Esophagus (tissue), 2 donors: ENCODE measurements around the gene INSC. TPM values are rescaled to one million over a fixed set of nuclear protein-coding genes. Genes with fewer than 3 reads are reported as not detected.

Experiments
- H3K27ac ChIP-seq, 2 donors: one replicate each; pipeline ENCODE4 v1.5.1; 2013; ENCODE audit warnings: low read depth in 2 of 2, mild to moderate bottlenecking in 2 of 2, inconsistent platforms in 1 of 2, low read length in 1 of 2, moderate library complexity in 1 of 2
- H3K27me3 ChIP-seq, 2 donors: one replicate each; pipeline ENCODE4 v1.6.1; 2013; ENCODE audit warnings: low read length in 2 of 2, control low read depth in 1 of 2, mild to moderate bottlenecking in 1 of 2; ENCODE audit not compliant: insufficient read depth in 2 of 2, control insufficient read depth in 1 of 2
- H3K36me3 ChIP-seq, 2 donors: one replicate each; pipeline ENCODE4 v1.6.1; 2013; ENCODE audit warnings: low read length in 1 of 2; ENCODE audit not compliant: control insufficient read depth in 2 of 2, insufficient read depth in 2 of 2
- H3K4me1 ChIP-seq, 2 donors: one replicate each; pipeline ENCODE4 v1.6.1; 2013; ENCODE audit warnings: low read length in 1 of 2; ENCODE audit not compliant: control insufficient read depth in 2 of 2, insufficient read depth in 2 of 2
- H3K4me3 ChIP-seq, 2 donors: one replicate each; pipeline ENCODE4 v1.5.1; 2013; ENCODE audit warnings: low read length in 2 of 2, mild to moderate bottlenecking in 2 of 2, low read depth in 1 of 2, moderate library complexity in 1 of 2
- H3K9me3 ChIP-seq, 2 donors: one replicate each; pipeline ENCODE4 v1.6.1; 2013; ENCODE audit warnings: mild to moderate bottlenecking in 2 of 2, low read depth in 1 of 2, low read length in 1 of 2, moderate library complexity in 1 of 2; ENCODE audit not compliant: control insufficient read depth in 2 of 2, insufficient read depth in 1 of 2
- WGBS, 2 donors: extraction: QIAGEN DNeasy Blood & Tissue Kit; methylation state at CpG; one replicate each; pipeline ENCODE4 v1.1.7; 2013; 5-methylcytosine and 5-hydroxymethylcytosine counted together
- polyA plus RNA-seq, 2 donors: library from polyadenylated mRNA; stranded (reverse); fragments of 200-250 nt; gene quantifications; one replicate each; pipeline ENCODE4 v1.2.3, GENCODE V29; 2013
- donor health status: healthy with polysubstance abuse.
- donor health status: Bipolar disorder and iron deficiency.

INSC gene
- polyA plus RNA-seq, 2 donors, result 0.06 to 0.08 TPM

GRCh38 chr11:15144347-15144746, 29.6 kb downstream of the INSC start:
- Histone ChIP-seq H3K27me3 (no peaks in the 10 kb centered on the region), H3K36me3 (no peaks in the 10 kb centered on the region), H3K4me3 (no peak overlapping the region), H3K27ac (no peak overlapping the region), H3K4me1 (no peaks in the 10 kb centered on the region), H3K9me3 (no peaks in the 10 kb centered on the region)
- 58% methylated on average over 1 of the region's 1 CpG for WGBS, 2 donors

GRCh38 chr11:15145151-15145550, 30.4 kb downstream of the INSC start:
- Histone ChIP-seq H3K27me3 (no peaks in the 10 kb centered on the region), H3K27ac (no peak overlapping the region), H3K9me3 (no peaks in the 10 kb centered on the region), H3K4me3 (no peak overlapping the region), H3K4me1 (no peaks in the 10 kb centered on the region), H3K36me3 (no peaks in the 10 kb centered on the region)
- WGBS, 2 donors, result 47 to 49% methylated on average over 2 of the region's 2 CpGs

GRCh38 chr11:15145615-15146014, 30.9 kb downstream of the INSC start:
- H3K9me3 ChIP-seq, result no peaks in the 10 kb centered on the region
- H3K27me3 ChIP-seq, result no peaks in the 10 kb centered on the region
- WGBS, 2 donors, result 48 to 75% methylated on average over 1 of the region's 1 CpG
- no peak overlapping the region for H3K27ac ChIP-seq
- H3K36me3 ChIP-seq, result no peaks in the 10 kb centered on the region
- no peaks in the 10 kb centered on the region for H3K4me1 ChIP-seq
- no peak overlapping the region for H3K4me3 ChIP-seq

- H3K27ac ChIP-seq, result no peak overlapping the region
- WGBS, 2 donors, result 54 to 58% methylated on average over 3 of the region's 3 CpGs
- H3K27me3 ChIP-seq, result no peaks in the 10 kb centered on the region
- H3K9me3 ChIP-seq, result no peaks in the 10 kb centered on the region
- H3K4me1 ChIP-seq, result no peaks in the 10 kb centered on the region
- H3K36me3 ChIP-seq, result no peaks in the 10 kb centered on the region
- no peak overlapping the region for H3K4me3 ChIP-seq
Observed at GRCh38 chr11:15146271-15147003, 31.7 kb downstream of the INSC start.

GRCh38 chr11:15148169-15148568, 33.4 kb downstream of the INSC start:
- Histone ChIP-seq H3K9me3 (no peaks in the 10 kb centered on the region), H3K4me1 (no peaks in the 10 kb centered on the region), H3K4me3 (no peak overlapping the region), H3K27ac (no peak overlapping the region), H3K27me3 (no peaks in the 10 kb centered on the region), H3K36me3 (no peaks in the 10 kb centered on the region)
- 69 to 74% methylated on average over 4 of the region's 4 CpGs for WGBS, 2 donors

GRCh38 chr11:15149050-15149449, 34.3 kb downstream of the INSC start:
- Histone ChIP-seq H3K36me3 (no peaks in the 10 kb centered on the region), H3K4me1 (no peaks in the 10 kb centered on the region), H3K4me3 (no peak overlapping the region), H3K27me3 (no peaks in the 10 kb centered on the region), H3K9me3 (no peaks in the 10 kb centered on the region), H3K27ac (no peak overlapping the region)
- 81 to 87% methylated on average over 10 of the region's 10 CpGs for WGBS, 2 donors

GRCh38 chr11:15150507-15150906, 35.8 kb downstream of the INSC start:
- H3K4me3 ChIP-seq, result no peak overlapping the region
- WGBS, 2 donors, result 48 to 74% methylated on average over 1 of the region's 1 CpG
- H3K4me1 ChIP-seq, result no peaks in the 10 kb centered on the region
- no peaks in the 10 kb centered on the region for H3K36me3 ChIP-seq
- no peaks in the 10 kb centered on the region for H3K27me3 ChIP-seq
- no peaks in the 10 kb centered on the region for H3K9me3 ChIP-seq
- H3K27ac ChIP-seq, result no peak overlapping the region

- Histone ChIP-seq H3K4me3 (no peak overlapping the region), H3K9me3 (no peaks in the 10 kb centered on the region), H3K4me1 (no peaks in the 10 kb centered on the region), H3K27ac (no peak overlapping the region), H3K27me3 (no peaks in the 10 kb centered on the region), H3K36me3 (no peaks in the 10 kb centered on the region)
Observed at GRCh38 chr11:15153231-15153630, 38.5 kb downstream of the INSC start.

GRCh38 chr11:15157181-15157580, 42.5 kb downstream of the INSC start:
- H3K27ac ChIP-seq, result no peak overlapping the region
- 63% methylated on average over 3 of the region's 3 CpGs for WGBS, 2 donors
- H3K4me3 ChIP-seq, result no peak overlapping the region
- H3K9me3 ChIP-seq, result peaks cover 0 to 3% of the 10 kb centered on the region in 2 donors
- H3K36me3 ChIP-seq, result no peaks in the 10 kb centered on the region
- H3K27me3 ChIP-seq, result no peaks in the 10 kb centered on the region
- no peaks in the 10 kb centered on the region for H3K4me1 ChIP-seq

- H3K4me3 ChIP-seq, result no peak overlapping the region
- peaks cover 0 to 3% of the 10 kb centered on the region in 2 donors for H3K9me3 ChIP-seq
- no peaks in the 10 kb centered on the region for H3K36me3 ChIP-seq
- no peak overlapping the region for H3K27ac ChIP-seq
- no peaks in the 10 kb centered on the region for H3K27me3 ChIP-seq
- no peaks in the 10 kb centered on the region for H3K4me1 ChIP-seq
- 75 to 81% methylated on average over 6 of the region's 6 CpGs for WGBS, 2 donors
Observed at GRCh38 chr11:15157606-15158137, 42.9 kb downstream of the INSC start.
